Activated CD4-positive, alpha-beta T cell treated with anti-CD3 and anti-CD28 coated beads, Interleukin-2, amount 50 U/mL, for 1 hour (primary cell): ENCODE measurements around the gene RIMS1.

ENCODE experiments used
- DNase-seq: peaks from one replicate; pipeline ENCODE4 v3.0.0-alpha.2; 2020

RIMS1 gene

GRCh38 chr6:71886184-71887005 is at the start of gene RIMS1:
Gene RIMS1 (plus strand): TSS chr6:71886550. CDS start chr6:71887024, 474 bp downstream.
- DNase-seq = no peak

- no peak for DNase-seq
Observed at GRCh38 chr6:71851214-71851613, 35.1 kb upstream of the RIMS1 start.

GRCh38 chr6:71852948-71853347 is 33.4 kb upstream of the RIMS1 start:
- no peak for DNase-seq

- no peak for DNase-seq
Observed at GRCh38 chr6:71855406-71855805, 30.9 kb upstream of the RIMS1 start.

- no peak for DNase-seq
Observed at GRCh38 chr6:71879016-71879415, 7.3 kb upstream of the RIMS1 start.

- no peak for DNase-seq
Observed at GRCh38 chr6:71887006-71887743, 825 bp downstream of the RIMS1 start.

- no peak for DNase-seq
Observed at GRCh38 chr6:71887744-71888230, 1.4 kb downstream of the RIMS1 start.

GRCh38 chr6:71888756-71889340 is 2.5 kb downstream of the RIMS1 start:
- DNase-seq = no peak

GRCh38 chr6:71889366-71889765 is 3.0 kb downstream of the RIMS1 start:
- no peak for DNase-seq

- DNase-seq = no peak
Observed at GRCh38 chr6:71892641-71893040, 6.3 kb downstream of the RIMS1 start.

GRCh38 chr6:71900642-71901041 is 14.3 kb downstream of the RIMS1 start:
- no peak for DNase-seq

GRCh38 chr6:71902261-71902660 is 15.9 kb downstream of the RIMS1 start:
- DNase-seq = no peak

- no peak for DNase-seq
Observed at GRCh38 chr6:71906813-71907212, 20.5 kb downstream of the RIMS1 start.

GRCh38 chr6:71908162-71908765 is 21.9 kb downstream of the RIMS1 start:
- no peak for DNase-seq

GRCh38 chr6:71913444-71914234 is 27.3 kb downstream of the RIMS1 start:
- no peak for DNase-seq

GRCh38 chr6:71929047-71929446 is 42.7 kb downstream of the RIMS1 start:
- no peak for DNase-seq

- no peak for DNase-seq
Observed at GRCh38 chr6:71933881-71934280, 47.5 kb downstream of the RIMS1 start.

- DNase-seq = no peak
Observed at GRCh38 chr6:71965404-71965803, 79.1 kb downstream of the RIMS1 start.

- no peak for DNase-seq
Observed at GRCh38 chr6:71967436-71967835, 81.1 kb downstream of the RIMS1 start.

- DNase-seq = no peak
Observed at GRCh38 chr6:71977884-71978283, 91.5 kb downstream of the RIMS1 start.

- no peak for DNase-seq
Observed at GRCh38 chr6:71979911-71980310, 93.6 kb downstream of the RIMS1 start.

- DNase-seq = no peak
Observed at GRCh38 chr6:71982389-71982788, 96.0 kb downstream of the RIMS1 start.
